AG04449 (cell line): ENCODE measurements around the gene AEBP2.
A peak's percentile ranks its signal among the peaks of the same experiment; 100 is the strongest.
"Not testable (repeated sequence)": the region's sequence is repeated elsewhere in the genome, so short reads cannot be mapped to it uniquely, and the experiment has no call there.

Experiments
- CTCF ChIA-PET: fragments of 350-600 bp; formaldehyde crosslinking; extraction: SDS; loops from one replicate; lab custom pipeline; 2021; ENCODE audit warnings: antibody characterized with exemption; lab: Yijun Ruan, JAX
- POLR2A ChIA-PET: fragments of 400-600, 350-600 bp; formaldehyde crosslinking; extraction: SDS; loops from one replicate; lab custom pipeline; 2020; ENCODE audit warnings: antibody characterized with exemption, inconsistent platforms; lab: Yijun Ruan, JAX
- DNase-seq: peaks from one replicate; pipeline ENCODE4 v3.0.0-alpha.2; 2010; ENCODE audit warnings: low read depth, low spot score
- H3K4me3 ChIP-seq: 2 replicates; pipeline ENCODE4 v1.5.1; 2011; ENCODE audit warnings: low read depth, mild to moderate bottlenecking, control low read depth, low read length
- TF ChIP-seq, protein P1 (sequence below): IDR thresholded peaks from one replicate; pipeline ENCODE4 v1.5.1; 2011; ENCODE audit warnings: mild to moderate bottlenecking, moderate library complexity, low read length, control low read depth, inconsistent platforms; ENCODE audit not compliant: insufficient read depth; ENCODE audit errors: missing control alignments

Gene AEBP2, protein sequence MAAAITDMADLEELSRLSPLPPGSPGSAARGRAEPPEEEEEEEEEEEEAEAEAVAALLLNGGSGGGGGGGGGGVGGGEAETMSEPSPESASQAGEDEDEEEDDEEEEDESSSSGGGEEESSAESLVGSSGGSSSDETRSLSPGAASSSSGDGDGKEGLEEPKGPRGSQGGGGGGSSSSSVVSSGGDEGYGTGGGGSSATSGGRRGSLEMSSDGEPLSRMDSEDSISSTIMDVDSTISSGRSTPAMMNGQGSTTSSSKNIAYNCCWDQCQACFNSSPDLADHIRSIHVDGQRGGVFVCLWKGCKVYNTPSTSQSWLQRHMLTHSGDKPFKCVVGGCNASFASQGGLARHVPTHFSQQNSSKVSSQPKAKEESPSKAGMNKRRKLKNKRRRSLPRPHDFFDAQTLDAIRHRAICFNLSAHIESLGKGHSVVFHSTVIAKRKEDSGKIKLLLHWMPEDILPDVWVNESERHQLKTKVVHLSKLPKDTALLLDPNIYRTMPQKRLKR

DNA sequence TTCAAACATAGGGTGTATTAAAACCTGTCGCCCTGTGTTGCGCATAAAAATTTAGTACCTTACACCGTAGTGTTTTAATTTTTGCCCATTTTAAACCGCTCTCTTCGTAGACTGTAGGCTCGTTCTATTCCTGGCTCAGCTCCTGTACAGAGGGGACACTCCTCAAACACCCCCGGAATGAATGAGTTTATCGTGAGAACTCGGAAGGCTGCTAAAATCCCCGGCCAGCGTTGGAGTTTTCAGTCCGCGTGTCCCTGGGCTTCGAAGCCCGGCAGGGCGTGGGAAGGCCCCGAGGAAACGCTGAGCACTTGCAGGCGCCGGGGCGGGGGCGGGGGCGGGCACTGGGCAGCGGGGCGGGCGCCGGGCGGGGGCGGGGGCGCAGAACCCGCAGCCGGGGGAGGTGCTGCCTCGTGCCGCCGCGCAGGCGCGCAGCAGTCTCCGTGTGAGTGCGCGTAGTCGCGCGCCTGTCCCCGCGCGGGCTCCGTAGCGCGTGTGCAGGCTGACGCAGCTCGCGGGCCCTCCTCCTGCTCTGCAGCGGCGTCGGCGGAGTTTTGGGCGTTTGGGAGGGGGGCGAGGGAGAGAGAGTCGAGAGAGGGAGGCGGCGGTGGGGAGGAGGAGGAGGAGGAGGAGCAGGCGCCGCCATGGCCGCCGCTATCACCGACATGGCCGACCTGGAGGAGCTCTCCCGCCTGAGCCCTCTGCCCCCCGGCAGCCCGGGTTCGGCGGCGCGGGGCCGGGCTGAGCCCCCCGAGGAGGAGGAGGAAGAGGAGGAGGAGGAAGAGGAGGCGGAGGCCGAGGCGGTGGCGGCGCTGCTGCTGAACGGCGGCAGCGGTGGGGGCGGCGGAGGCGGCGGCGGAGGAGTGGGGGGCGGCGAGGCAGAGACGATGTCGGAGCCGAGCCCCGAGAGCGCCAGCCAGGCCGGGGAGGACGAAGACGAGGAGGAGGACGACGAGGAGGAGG lies at the start of gene AEBP2:
Gene AEBP2 (plus strand): TSS at position 434 of the 960 bp plus-strand sequence. CDS start 208 bp downstream, at position 642.
- H3K4me3 ChIP-seq = peak within 1 kb of the TSS; percentile 86
- DNase-seq = peak; percentile 70
- ChIA-PET POLR2A (no interaction called here), CTCF (no interaction called here)
- TF ChIP-seq, protein P1, sequence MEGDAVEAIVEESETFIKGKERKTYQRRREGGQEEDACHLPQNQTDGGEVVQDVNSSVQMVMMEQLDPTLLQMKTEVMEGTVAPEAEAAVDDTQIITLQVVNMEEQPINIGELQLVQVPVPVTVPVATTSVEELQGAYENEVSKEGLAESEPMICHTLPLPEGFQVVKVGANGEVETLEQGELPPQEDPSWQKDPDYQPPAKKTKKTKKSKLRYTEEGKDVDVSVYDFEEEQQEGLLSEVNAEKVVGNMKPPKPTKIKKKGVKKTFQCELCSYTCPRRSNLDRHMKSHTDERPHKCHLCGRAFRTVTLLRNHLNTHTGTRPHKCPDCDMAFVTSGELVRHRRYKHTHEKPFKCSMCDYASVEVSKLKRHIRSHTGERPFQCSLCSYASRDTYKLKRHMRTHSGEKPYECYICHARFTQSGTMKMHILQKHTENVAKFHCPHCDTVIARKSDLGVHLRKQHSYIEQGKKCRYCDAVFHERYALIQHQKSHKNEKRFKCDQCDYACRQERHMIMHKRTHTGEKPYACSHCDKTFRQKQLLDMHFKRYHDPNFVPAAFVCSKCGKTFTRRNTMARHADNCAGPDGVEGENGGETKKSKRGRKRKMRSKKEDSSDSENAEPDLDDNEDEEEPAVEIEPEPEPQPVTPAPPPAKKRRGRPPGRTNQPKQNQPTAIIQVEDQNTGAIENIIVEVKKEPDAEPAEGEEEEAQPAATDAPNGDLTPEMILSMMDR = no peak

DNA sequence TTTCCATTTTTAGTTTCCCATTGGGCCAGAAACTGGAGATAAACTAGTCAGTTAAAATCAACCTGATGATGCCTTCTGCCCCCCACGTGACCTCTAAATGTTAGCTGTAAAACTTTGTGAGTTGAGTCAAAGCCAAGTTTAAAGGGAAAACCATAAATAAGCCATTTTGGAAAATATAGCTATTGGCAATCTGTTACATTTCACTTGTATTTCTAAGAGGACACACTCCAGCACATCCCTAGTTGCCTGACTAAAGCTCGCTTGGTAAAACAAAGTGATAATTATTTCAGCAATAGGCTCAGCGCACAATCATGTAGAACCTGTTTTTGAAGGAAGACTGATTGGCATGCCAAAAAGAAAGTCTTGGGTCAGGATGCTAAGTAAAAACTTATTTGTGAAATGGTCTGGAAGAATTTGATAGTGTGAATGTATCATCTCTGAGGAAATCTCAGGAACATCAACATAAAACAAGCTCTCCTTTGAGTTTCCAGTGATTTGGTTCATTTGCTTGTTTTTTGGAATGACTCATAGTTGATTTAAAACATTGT lies 49.2 kb upstream of the AEBP2 start:
- no peak overlapping the region for H3K4me3 ChIP-seq
- ChIA-PET POLR2A (no interaction called here), CTCF (no interaction called here)
- no peak for DNase-seq
- TF ChIP-seq, protein P1 = no peak

DNA sequence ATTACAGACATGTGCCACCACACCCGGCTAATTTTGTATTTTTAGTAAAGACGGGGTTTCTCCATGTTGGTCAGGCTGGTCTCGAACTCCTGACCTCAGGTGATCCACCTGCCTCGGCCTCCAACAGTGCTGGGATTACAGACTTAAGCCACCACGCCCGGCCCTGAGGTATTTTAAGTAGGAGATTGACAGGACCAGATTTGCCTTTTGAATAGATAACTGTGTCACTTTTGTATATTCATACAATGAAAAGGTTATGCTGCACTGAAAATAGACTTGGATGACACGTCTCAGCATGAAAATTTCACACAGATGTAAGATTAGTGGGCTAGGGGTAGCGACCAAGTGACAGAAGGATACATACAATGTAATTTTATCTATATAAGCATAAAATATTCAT lies 46.6 kb upstream of the AEBP2 start:
- POLR2A ChIA-PET, DNase-seq, CTCF ChIA-PET, H3K4me3 ChIP-seq: not testable (repeated sequence)

DNA sequence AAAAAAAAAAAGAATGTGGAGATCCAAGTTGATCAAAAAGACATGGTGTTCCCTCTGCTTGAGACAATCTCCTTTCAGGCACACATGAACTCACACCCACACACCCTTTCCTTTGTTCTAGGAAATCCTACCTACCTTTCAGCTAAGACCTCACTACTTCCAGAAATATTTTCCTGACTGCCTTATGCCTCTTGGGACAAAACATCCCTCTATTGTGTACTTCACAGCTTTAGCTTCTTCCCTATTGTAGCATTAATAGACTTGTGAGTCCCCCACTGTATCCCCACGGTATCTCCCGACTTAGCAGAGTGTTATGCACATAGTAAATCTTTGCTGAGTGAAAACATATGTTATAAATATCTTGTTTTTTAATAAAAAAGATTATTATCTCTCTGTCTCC lies 44.9 kb upstream of the AEBP2 start:
- ChIA-PET CTCF (no interaction called here), POLR2A (no interaction called here)
- H3K4me3 ChIP-seq = no peak overlapping the region
- TF ChIP-seq, protein P1 = no peak
- DNase-seq = no peak

DNA sequence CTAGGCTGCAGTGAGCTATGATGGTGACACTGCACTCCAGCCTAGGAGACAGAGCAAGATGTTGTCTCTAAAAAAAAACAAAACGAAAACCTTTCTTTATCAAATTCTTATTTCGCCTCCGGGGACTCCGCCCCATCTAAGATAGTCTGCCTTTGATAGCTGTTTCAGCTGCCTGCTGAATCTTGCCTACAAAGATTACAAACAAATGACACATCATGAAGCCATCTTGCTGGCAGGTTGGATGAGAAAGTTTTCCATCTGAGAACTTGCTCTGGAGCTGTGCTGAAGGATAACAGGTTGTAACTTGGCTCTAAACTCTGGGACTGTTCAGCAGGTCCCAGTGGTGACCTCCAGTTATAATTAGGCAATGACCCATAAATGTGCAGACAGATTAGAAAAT lies 41.8 kb upstream of the AEBP2 start:
- CTCF ChIA-PET = no interaction called here

More for the DNA sequence above, 41.8 kb upstream of the AEBP2 start:
- H3K4me3 ChIP-seq = no peak overlapping the region
- POLR2A ChIA-PET = no interaction called here
- TF ChIP-seq, protein P1 = no peak
- DNase-seq = no peak
